GM11168 (cell line): ENCODE results near the gene SNX5.

Source experiments
- in situ Hi-C: fragments of 300-500 bp; cut with MboI; formaldehyde crosslinking; loops from one replicate; pipeline ENCODE4 v1.12.0; 2022; ENCODE audit warnings: low sequenced_read_pairs; ENCODE audit not compliant: unreplicated experiment

The SNX5 gene

GRCh38 chr20:17968366-17969277, at the start of gene SNX5, which contains the start of gene MGME1:
TSS of gene SNX5 (minus strand) at chr20:17968794. CDS start at chr20:17968425, 369 bp downstream.
TSS of gene MGME1 (plus strand) at chr20:17969018. CDS start at chr20:17969860, 842 bp downstream.
- in situ Hi-C loops = no loop called here

GRCh38 chr20:18018100-18018499, 49.5 kb upstream of the SNX5 start:
- in situ Hi-C loops = no loop called here

GRCh38 chr20:18016772-18017171, 48.2 kb upstream of the SNX5 start:
- in situ Hi-C loops = no loop called here

- in situ Hi-C loops = no loop called here
Observed at GRCh38 chr20:18014411-18014810, 45.8 kb upstream of the SNX5 start.

GRCh38 chr20:18012901-18013300, 44.3 kb upstream of the SNX5 start:
- in situ Hi-C loops = no loop called here

GRCh38 chr20:18011951-18012645, 43.5 kb upstream of the SNX5 start:
- in situ Hi-C loops = no loop called here

- in situ Hi-C loops = no loop called here
Observed at GRCh38 chr20:18011482-18011881, 42.9 kb upstream of the SNX5 start.

- in situ Hi-C loops = no loop called here
Observed at GRCh38 chr20:18009116-18009515, 40.5 kb upstream of the SNX5 start.

GRCh38 chr20:18007534-18008292, 39.1 kb upstream of the SNX5 start:
- in situ Hi-C loops = no loop called here

GRCh38 chr20:18006684-18007083, 38.1 kb upstream of the SNX5 start:
- in situ Hi-C loops = no loop called here

GRCh38 chr20:18005990-18006364, 37.4 kb upstream of the SNX5 start:
- in situ Hi-C loops = no loop called here

GRCh38 chr20:18005170-18005989, 36.8 kb upstream of the SNX5 start:
- in situ Hi-C loops = no loop called here

- in situ Hi-C loops = no loop called here
Observed at GRCh38 chr20:18004384-18005031, 35.9 kb upstream of the SNX5 start.

- in situ Hi-C loops = no loop called here
Observed at GRCh38 chr20:18003897-18004296, 35.3 kb upstream of the SNX5 start.

GRCh38 chr20:18001131-18001921, 32.7 kb upstream of the SNX5 start:
- in situ Hi-C loops = no loop called here

- in situ Hi-C loops = no loop called here
Observed at GRCh38 chr20:17999566-17999965, 31.0 kb upstream of the SNX5 start.

GRCh38 chr20:17998446-17998845, 29.9 kb upstream of the SNX5 start:
- in situ Hi-C loops = no loop called here

- in situ Hi-C loops = no loop called here
Observed at GRCh38 chr20:17995967-17996819, 27.6 kb upstream of the SNX5 start.
